Fibroblast of lung (primary cell): Measurements from ENCODE around the gene DOHH. TPM values are rescaled to one million over a fixed set of nuclear protein-coding genes. Genes with fewer than 3 reads are reported as not detected.

Source experiments
- DNase-seq, 2 donors: peaks; one replicate each; pipeline versions ENCODE4 v3.0.0 to v3.0.0-alpha.2; 2010; ENCODE audit warnings: low read depth in 2 of 2
- H2AFZ ChIP-seq: 2 replicates; pipeline ENCODE4 v1.5.1; 2012; ENCODE audit warnings: low read length, control low read depth, inconsistent platforms
- H3K27ac ChIP-seq: 2 replicates; pipeline ENCODE4 v1.5.1; 2011; ENCODE audit warnings: low read length, control low read depth; ENCODE audit not compliant: insufficient read depth
- H3K27me3 ChIP-seq: 2 replicates; pipeline ENCODE4 v1.5.1; 2011; ENCODE audit warnings: mild to moderate bottlenecking, low read length; ENCODE audit not compliant: control insufficient read depth, insufficient read depth
- H3K36me3 ChIP-seq: 2 replicates; pipeline ENCODE4 v1.5.1; 2011; ENCODE audit warnings: low read length; ENCODE audit not compliant: control insufficient read depth, insufficient read depth
- H3K4me1 ChIP-seq: 2 replicates; pipeline ENCODE4 v1.5.1; 2011; ENCODE audit warnings: low read length; ENCODE audit not compliant: control insufficient read depth, insufficient read depth; ENCODE audit errors: extremely low read depth
- H3K4me2 ChIP-seq: 2 replicates; pipeline ENCODE4 v1.5.1; 2011; ENCODE audit warnings: low read length, control low read depth; ENCODE audit not compliant: insufficient read depth; ENCODE audit errors: extremely low read depth
- H3K4me3 ChIP-seq, 4 experiments: fragments of 200-600 bp in 1 of 4; sonication (generic) in 1 of 4; replicated peaks in 1 of 4; 2 replicates each; pipeline ENCODE4 v1.5.1; 2011 to 2016; ENCODE audit warnings: low read length in 4 of 4, low read depth in 3 of 4, mild to moderate bottlenecking in 3 of 4, control low read depth in 2 of 4, inconsistent platforms in 1 of 4, mixed read lengths in 1 of 4; ENCODE audit not compliant: insufficient read depth in 1 of 4; ENCODE audit errors: control extremely low read depth in 1 of 4
- H3K79me2 ChIP-seq: 2 replicates; pipeline ENCODE4 v1.5.1; 2012; ENCODE audit warnings: mild to moderate bottlenecking, low read length, inconsistent platforms; ENCODE audit not compliant: control insufficient read depth, insufficient read depth
- H3K9ac ChIP-seq: 2 replicates; pipeline ENCODE4 v1.5.1; 2011; ENCODE audit warnings: mild to moderate bottlenecking, low read length, control low read depth; ENCODE audit not compliant: insufficient read depth
- H3K9me3 ChIP-seq: 2 replicates; pipeline ENCODE4 v1.5.1; 2012; ENCODE audit warnings: low read depth, low read length; ENCODE audit not compliant: control insufficient read depth, insufficient read depth
- H4K20me1 ChIP-seq: 2 replicates; pipeline ENCODE4 v1.5.1; 2011; ENCODE audit warnings: low read length; ENCODE audit not compliant: control insufficient read depth, insufficient read depth; ENCODE audit errors: extremely low read depth
- CTCF ChIP-seq, 2 donors: IDR thresholded peaks in 1 of 2; conservative IDR thresholded peaks in 1 of 2; 1 replicate in 1 of 2; 2 replicates in 1 of 2; pipeline ENCODE4 v1.5.1; 2011 to 2012; ENCODE audit warnings: low read length in 2 of 2, control low read depth in 1 of 2, inconsistent platforms in 1 of 2, low read depth in 1 of 2, mild to moderate bottlenecking in 1 of 2
- EZH2 ChIP-seq: IDR thresholded peaks from 2 replicates; pipeline ENCODE4 v1.5.1; 2012; ENCODE audit warnings: low read length, control low read depth, mild to moderate bottlenecking; ENCODE audit errors: missing control alignments
- polyA plus RNA-seq, 2 donors: library from polyadenylated mRNA; depleted of rRNA in 1 of 2; stranded (reverse) in 1 of 2; unstranded in 1 of 2; fragments of >200 nt; gene quantifications; 2 replicates each; pipeline ENCODE4 v1.2.1, GENCODE V29; 2011 to 2012; ENCODE audit warnings: missing spikeins in 1 of 2
- total RNA-seq: library from RNA; depleted of rRNA; stranded (reverse); fragments of >200 nt; gene quantifications from 2 replicates; pipeline ENCODE4 v1.2.1, GENCODE V29; 2014

Gene DOHH
- total and polyA plus RNA-seq, 2 donors (not counting 1 experiment from before 2014, with no cell fraction given), result 4.1 to 10.1 TPM

- Histone ChIP-seq H3K4me2 (no peak overlapping the region), H3K9me3 (no peaks in the 10 kb centered on the region), H4K20me1 (no peaks in the 10 kb centered on the region), H2AFZ (no peak overlapping the region), H3K79me2 (no peaks in the 10 kb centered on the region), H3K27ac (no peak overlapping the region), H3K27me3 (no peaks in the 10 kb centered on the region), H3K36me3 (peaks cover 33% of the 10 kb centered on the region), H3K4me3 (no peak overlapping the region), H3K9ac (no peak overlapping the region), H3K4me1 (no peaks in the 10 kb centered on the region)
- DNase-seq, result no peak
- TF ChIP-seq CTCF (conservative IDR thresholded peaks at IDR 0.05 in 1 of 2, IDR thresholded peaks at IDR 0.05 in 1 of 2; ENCODE audit: low read depth in 1 of 2, low read length in 2 of 2) (no peak), EZH2 (no peak)
These were observed 32.6 kb upstream of the DOHH start for GRCh38 chr19:3533033-3533432.

- Histone ChIP-seq H3K36me3 (peaks cover 36% of the 10 kb centered on the region), H3K27ac (no peak overlapping the region), H3K9me3 (no peaks in the 10 kb centered on the region), H3K9ac (no peak overlapping the region), H3K4me3 (no peak overlapping the region), H3K79me2 (no peaks in the 10 kb centered on the region), H3K4me2 (no peak overlapping the region), H3K4me1 (no peaks in the 10 kb centered on the region), H2AFZ (no peak overlapping the region), H4K20me1 (no peaks in the 10 kb centered on the region), H3K27me3 (no peaks in the 10 kb centered on the region)
- TF ChIP-seq EZH2, result no peak
- TF ChIP-seq CTCF (conservative IDR thresholded peaks at IDR 0.05 in 1 of 2, IDR thresholded peaks at IDR 0.05 in 1 of 2; ENCODE audit: low read depth in 1 of 2, low read length in 2 of 2), result no peak
- no peak for DNase-seq
These were observed 31.8 kb upstream of the DOHH start for GRCh38 chr19:3532154-3532786.

DNA sequence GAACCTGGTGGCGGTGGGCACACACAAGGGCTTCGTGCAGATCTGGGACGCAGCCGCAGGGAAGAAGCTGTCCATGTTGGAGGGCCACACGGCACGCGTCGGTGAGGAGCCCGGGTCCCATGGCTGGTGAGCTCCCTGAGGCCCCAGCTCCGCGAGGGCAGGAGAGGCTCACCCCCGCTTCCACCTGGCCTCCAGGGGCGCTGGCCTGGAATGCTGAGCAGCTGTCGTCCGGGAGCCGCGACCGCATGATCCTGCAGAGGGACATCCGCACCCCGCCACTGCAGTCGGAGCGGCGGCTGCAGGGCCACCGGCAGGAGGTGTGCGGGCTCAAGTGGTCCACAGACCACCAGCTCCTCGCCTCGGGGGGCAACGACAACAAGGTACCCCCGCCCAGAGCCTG, 31.2 kb upstream of the DOHH start:
- Histone ChIP-seq H2AFZ (no peak overlapping the region), H3K79me2 (no peaks in the 10 kb centered on the region), H3K4me3 (no peak overlapping the region), H4K20me1 (no peaks in the 10 kb centered on the region), H3K9ac (no peak overlapping the region), H3K36me3 (peaks cover 40% of the 10 kb centered on the region), H3K4me1 (no peaks in the 10 kb centered on the region), H3K27ac (no peak overlapping the region), H3K4me2 (no peak overlapping the region), H3K9me3 (no peaks in the 10 kb centered on the region), H3K27me3 (no peaks in the 10 kb centered on the region)
- no peak for DNase-seq
- no peak for TF ChIP-seq CTCF (conservative IDR thresholded peaks at IDR 0.05 in 1 of 2, IDR thresholded peaks at IDR 0.05 in 1 of 2; ENCODE audit: low read depth in 1 of 2, low read length in 2 of 2)
- TF ChIP-seq EZH2, result no peak
